Measurements from ENCODE around the gene TENM4. TPM values are rescaled to one million over a fixed set of nuclear protein-coding genes. Genes with fewer than 3 reads are reported as not detected.

Gene TENM4
- total and polyA plus RNA-seq, 2 donors = 1.5 to 27.8 TPM

DNA sequence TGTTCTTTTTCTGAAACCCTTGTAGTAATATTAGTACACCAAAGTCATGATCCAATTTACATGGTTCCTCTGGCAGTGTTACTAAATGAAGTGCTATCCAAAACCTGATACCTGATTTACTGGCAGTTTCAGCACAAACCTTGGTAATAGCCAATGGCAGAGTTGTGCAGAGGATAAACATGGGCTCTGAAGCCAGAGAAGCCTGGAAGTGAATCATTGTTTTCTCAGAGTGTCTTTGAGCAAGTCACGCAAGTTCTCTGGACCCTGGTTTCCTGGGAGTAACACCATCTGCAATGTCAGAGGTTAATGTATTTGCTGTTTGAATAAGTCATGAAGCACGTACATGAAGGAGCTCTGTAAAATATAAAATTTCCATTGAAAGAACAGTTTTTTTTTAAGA, 643.9 kb downstream of the TENM4 start:
- H3K4me3 ChIP-seq (ENCODE audit: low read depth, low read length) = no peak overlapping the region
- DNase-seq (ENCODE audit: extremely low spot score) = no peak
- H3K36me3 ChIP-seq (ENCODE audit: insufficient read depth) = no peaks in the 10 kb centered on the region
- WGBS = 60% methylated on average over 2 of the region's 2 CpGs
- H3K27ac ChIP-seq (ENCODE audit: low read depth) = no peak overlapping the region
- H3K4me1 ChIP-seq (ENCODE audit: insufficient read depth) = peaks cover 2% of the 10 kb centered on the region

DNA sequence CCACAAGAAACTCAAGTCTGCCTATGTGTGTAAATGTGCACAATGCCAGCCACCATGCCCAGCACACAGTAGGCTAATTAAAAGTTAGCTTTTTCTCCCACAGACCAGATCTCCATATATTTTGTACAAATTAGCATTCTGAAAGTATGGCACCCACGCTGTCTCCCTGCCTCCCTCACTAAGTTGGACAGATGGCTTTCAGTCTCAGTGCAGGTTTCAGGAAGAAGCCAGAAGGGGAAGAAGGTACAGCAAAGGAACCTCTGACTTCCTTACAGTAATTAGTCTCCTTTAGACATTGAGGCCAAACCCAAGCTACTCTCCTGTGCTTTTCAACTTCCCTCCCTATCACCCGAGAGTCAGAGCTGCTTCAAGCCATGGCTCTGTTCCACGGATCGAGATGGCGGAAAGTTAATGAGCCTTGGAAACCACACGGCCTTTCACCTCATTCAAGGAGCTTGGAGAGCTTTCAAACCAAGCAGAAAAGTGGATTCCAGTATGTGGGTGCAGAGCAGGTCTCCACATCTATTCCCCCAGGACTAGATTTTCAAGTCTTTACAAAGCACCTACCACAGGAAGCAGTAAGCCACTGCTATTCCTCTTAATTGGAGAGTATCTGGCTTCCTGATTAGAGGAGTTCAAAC, 645.1 kb downstream of the TENM4 start:
- whole genome bisulfite sequencing = 72% methylated on average over 6 of the region's 6 CpGs
- H3K4me1 ChIP-seq (ENCODE audit: insufficient read depth) = peaks cover 2% of the 10 kb centered on the region
- H3K36me3 ChIP-seq (ENCODE audit: insufficient read depth) = no peaks in the 10 kb centered on the region
- no peak overlapping the region for H3K4me3 ChIP-seq (ENCODE audit: low read depth, low read length)
- no peak overlapping the region for H3K27ac ChIP-seq (ENCODE audit: low read depth)
- DNase-seq (ENCODE audit: extremely low spot score) = no peak

DNA sequence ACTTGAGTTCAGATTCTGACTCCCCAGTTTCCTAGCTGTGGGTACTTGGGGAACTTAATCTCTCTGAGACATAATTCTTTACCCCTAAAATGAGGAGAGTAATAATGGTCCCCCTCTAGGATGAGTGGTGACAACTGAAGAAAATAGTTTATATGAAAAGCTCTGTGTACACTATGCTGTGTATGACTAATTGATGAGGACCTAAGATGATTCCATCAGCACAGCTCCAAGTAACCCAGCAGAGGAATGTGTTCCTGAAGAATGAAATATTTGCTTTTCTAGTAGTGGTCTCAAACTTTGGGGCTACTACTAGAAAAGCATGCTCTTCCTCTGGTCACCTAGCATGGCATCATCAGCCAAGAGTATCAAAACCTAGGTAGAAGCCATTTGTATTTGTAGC, 648.9 kb downstream of the TENM4 start:
- H3K4me3 ChIP-seq (ENCODE audit: low read depth, low read length) = no peak overlapping the region
- H3K27ac ChIP-seq (ENCODE audit: low read depth) = no peak overlapping the region
- H3K4me1 ChIP-seq (ENCODE audit: insufficient read depth) = no peaks in the 10 kb centered on the region
- DNase-seq (ENCODE audit: extremely low spot score) = no peak
- no peaks in the 10 kb centered on the region for H3K36me3 ChIP-seq (ENCODE audit: insufficient read depth)

DNA sequence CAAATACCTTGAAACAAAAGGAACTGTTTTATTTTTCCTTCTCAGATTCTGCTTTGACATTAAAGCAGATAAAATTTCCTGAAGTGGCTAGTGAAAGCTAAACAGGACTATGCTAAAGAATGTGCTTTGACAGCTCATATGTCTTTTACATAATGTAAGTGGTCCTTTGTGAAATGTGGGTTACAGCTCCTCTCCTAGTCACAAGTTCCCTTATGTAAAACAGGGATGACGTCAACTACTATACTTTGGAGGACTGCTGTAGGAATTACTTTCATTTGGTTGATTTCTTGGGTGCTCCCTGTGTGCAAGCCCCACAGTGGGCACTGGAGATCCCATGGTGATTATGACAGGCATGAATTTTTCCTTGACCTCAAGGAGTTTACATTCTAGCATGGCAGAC, 649.6 kb downstream of the TENM4 start:
- no peaks in the 10 kb centered on the region for H3K36me3 ChIP-seq (ENCODE audit: insufficient read depth)
- no peaks in the 10 kb centered on the region for H3K4me1 ChIP-seq (ENCODE audit: insufficient read depth)
- 59% methylated on average over 1 of the region's 1 CpG for WGBS
- no peak for DNase-seq (ENCODE audit: extremely low spot score)
- H3K27ac ChIP-seq (ENCODE audit: low read depth) = no peak overlapping the region
- H3K4me3 ChIP-seq (ENCODE audit: low read depth, low read length) = no peak overlapping the region

DNA sequence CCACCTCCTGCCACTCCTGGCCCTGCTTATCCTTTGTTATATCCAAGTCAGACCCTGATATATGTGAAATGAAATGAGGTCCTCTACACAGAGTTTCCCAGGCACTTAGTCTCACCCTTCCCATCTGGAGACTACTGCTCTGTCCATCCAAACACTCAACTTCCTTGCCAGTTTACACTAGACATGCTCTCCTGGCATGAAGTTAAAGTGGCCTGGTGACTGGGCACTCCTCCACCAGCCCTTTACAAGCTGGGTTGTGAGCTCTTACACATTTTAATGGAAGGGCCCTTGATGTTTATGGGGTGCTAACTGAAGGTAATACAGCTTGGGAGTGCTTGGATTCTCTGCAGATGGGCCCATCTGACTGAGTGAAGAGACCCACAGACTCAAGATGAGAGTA, 650.0 kb downstream of the TENM4 start:
- Histone ChIP-seq H3K4me1 (ENCODE audit: insufficient read depth) (no peaks in the 10 kb centered on the region), H3K27ac (ENCODE audit: low read depth) (no peak overlapping the region), H3K4me3 (ENCODE audit: low read depth, low read length) (no peak overlapping the region), H3K36me3 (ENCODE audit: insufficient read depth) (no peaks in the 10 kb centered on the region)
- no peak for DNase-seq (ENCODE audit: extremely low spot score)

DNA sequence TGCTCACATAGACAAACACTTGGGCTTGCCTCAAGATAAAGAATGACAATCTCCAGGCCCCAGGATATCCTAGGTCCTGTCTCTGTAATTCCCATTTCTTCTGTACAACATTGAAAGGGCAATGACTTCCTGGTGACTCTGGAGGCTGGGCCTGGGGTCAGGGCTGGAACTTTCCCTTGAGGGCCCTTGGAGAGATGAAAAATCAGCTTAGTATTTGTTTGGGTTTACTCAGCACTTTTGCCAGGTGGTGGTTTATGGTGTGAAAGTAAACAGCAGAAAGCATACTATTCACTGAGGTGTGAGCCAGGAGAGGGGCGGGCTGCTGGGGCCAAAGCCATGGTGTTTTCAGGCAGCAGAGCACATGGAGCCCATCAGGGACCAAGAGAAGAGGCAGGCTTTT, 651.5 kb downstream of the TENM4 start:
- DNase-seq (ENCODE audit: extremely low spot score) = no peak
- WGBS = 93% methylated on average over 1 of the region's 1 CpG
- no peaks in the 10 kb centered on the region for H3K4me1 ChIP-seq (ENCODE audit: insufficient read depth)
- no peaks in the 10 kb centered on the region for H3K36me3 ChIP-seq (ENCODE audit: insufficient read depth)
- no peak overlapping the region for H3K4me3 ChIP-seq (ENCODE audit: low read depth, low read length)
- no peak overlapping the region for H3K27ac ChIP-seq (ENCODE audit: low read depth)

DNA sequence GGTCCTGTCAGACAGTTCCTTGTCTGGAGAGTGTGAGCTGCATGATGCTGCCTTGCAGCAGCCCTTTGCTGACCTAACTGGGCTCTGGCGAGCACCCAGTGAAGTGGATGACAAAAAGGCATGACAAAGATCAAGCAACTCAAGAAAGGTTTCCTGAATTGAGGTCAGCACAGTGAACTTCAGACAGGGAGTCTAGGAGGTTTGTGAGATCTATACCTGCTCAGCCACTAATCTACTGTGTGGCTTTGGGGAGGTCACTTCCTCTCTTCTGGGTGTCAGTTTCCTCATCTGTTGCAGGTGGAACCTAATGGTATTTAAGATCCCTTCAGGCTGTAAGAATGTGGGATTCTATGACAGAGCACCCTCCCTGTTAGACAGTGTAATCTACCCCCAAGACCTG, 652.3 kb downstream of the TENM4 start:
- Histone ChIP-seq H3K36me3 (ENCODE audit: insufficient read depth) (no peaks in the 10 kb centered on the region), H3K27ac (ENCODE audit: low read depth) (no peak overlapping the region), H3K4me3 (ENCODE audit: low read depth, low read length) (no peak overlapping the region), H3K4me1 (ENCODE audit: insufficient read depth) (no peaks in the 10 kb centered on the region)
- no peak for DNase-seq (ENCODE audit: extremely low spot score)
- WGBS = 82% methylated on average over 1 of the region's 1 CpG

DNA sequence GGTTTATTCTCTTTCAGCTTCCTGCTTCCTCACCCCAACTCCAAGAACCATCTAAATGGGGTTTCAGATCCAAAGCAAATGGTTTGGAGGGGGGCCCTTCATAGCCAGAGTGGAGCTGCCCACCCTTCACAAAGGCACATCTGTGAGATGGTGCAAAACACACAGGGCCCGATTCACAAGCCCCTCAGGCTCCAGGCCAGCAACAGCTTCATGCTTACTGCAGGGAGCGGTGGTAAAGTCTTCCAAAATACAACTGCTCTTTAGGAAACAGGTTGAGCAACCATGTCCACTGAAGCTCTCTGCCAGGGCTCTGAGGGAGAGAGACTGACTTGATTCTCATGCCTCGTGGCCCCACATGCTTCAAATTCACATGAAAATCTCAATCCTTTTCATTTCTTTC, 653.1 kb downstream of the TENM4 start:
- no peak for DNase-seq (ENCODE audit: extremely low spot score)
- H3K4me1 ChIP-seq (ENCODE audit: insufficient read depth) = no peaks in the 10 kb centered on the region

DNA sequence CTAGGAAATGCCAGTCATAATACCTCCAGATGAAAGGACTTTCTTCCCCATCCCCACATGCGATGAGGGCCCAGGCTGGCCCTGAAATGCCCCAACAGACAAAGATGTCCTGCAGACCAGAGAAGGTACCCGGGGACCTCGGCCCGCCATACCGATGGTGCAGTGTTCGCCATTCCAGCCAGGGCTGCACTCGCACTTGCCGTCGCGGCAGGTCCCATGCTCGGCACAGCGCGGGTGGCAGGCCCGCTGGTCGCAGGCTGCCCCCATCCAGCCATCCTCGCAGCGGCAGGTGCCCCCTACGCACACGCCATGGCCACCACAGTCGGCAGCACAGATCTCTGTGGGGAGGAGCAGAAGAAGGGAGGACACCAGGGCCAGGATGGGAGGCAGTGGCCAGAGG, 654.1 kb downstream of the TENM4 start:
- no peak for DNase-seq (ENCODE audit: extremely low spot score)
- no peak overlapping the region for H3K4me3 ChIP-seq (ENCODE audit: low read depth, low read length)
- WGBS = 98% methylated on average over 20 of the region's 20 CpGs
- no peaks in the 10 kb centered on the region for H3K36me3 ChIP-seq (ENCODE audit: insufficient read depth)
- H3K4me1 ChIP-seq (ENCODE audit: insufficient read depth) = no peaks in the 10 kb centered on the region
- H3K27ac ChIP-seq (ENCODE audit: low read depth) = no peak overlapping the region

More for the DNA sequence above, 653.1 kb downstream of the TENM4 start:
- Histone ChIP-seq H3K4me3 (ENCODE audit: low read depth, low read length) (no peak overlapping the region), H3K27ac (ENCODE audit: low read depth) (no peak overlapping the region), H3K36me3 (ENCODE audit: insufficient read depth) (no peaks in the 10 kb centered on the region)
- WGBS = 78% methylated on average over 3 of the region's 3 CpGs

DNA sequence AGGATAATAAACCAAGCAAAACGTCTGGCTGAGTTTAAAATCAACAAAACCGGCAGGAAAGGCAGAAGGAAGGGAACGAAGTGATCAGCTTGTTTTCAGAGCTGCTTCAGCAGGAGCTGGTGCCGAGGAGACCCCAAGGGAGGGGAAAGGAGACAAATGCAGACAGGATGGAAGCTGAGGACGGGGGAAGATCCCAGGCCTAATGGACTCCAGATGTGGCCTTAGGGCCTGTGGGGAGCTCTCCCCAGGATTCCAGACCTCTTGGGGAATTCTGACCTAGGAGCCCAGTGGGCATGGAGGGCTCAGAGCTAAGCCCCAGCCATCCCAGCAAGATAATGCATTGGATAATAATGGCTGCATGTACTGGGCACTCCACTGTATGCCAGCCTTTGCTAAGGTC, 654.7 kb downstream of the TENM4 start:
- 39% methylated on average over 5 of the region's 5 CpGs for WGBS
- Histone ChIP-seq H3K4me3 (ENCODE audit: low read depth, low read length) (no peak overlapping the region), H3K36me3 (ENCODE audit: insufficient read depth) (no peaks in the 10 kb centered on the region), H3K27ac (ENCODE audit: low read depth) (no peak overlapping the region), H3K4me1 (ENCODE audit: insufficient read depth) (no peaks in the 10 kb centered on the region)
- DNase-seq (ENCODE audit: extremely low spot score) = no peak

DNA sequence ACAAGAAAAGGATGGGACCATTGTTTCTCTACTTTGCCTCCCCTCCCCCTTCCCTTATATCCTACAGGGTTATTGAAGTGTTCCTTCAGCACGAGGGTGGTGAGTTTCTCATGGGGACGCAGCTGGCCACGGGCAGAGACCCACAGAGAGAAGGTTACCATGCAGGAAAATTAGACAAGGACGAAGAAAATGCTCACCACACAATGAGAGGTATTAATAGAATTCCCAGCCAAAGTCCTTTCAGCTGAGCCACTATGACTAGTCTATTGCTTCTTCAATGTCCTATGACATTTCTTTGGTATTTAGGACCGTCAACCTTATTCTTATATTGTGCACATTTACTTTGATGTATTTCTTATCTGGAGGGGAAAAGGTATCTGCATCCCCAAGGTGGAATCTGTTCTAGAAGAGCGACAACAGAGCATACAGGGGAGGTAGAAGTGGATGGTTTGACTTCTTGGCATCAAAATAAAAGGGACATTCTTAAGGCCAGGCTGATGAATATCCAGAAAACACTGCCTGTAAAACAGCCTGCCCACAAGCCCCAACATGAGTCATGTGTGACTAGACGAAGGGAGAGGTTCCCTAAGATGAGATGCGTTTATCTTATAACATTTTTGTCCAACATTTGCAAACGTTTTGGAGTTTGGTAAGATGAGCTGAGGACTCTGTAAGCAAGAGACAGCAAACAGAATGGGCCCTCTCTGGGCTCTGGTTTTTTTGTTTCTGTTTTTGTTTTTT, 656.3 kb downstream of the TENM4 start:
- H3K4me1 ChIP-seq (ENCODE audit: insufficient read depth) = no peaks in the 10 kb centered on the region
- WGBS = 61% methylated on average over 9 of the region's 9 CpGs
- no peak for DNase-seq (ENCODE audit: extremely low spot score)
- no peak overlapping the region for H3K27ac ChIP-seq (ENCODE audit: low read depth)
- H3K36me3 ChIP-seq (ENCODE audit: insufficient read depth) = no peaks in the 10 kb centered on the region
- no peak overlapping the region for H3K4me3 ChIP-seq (ENCODE audit: low read depth, low read length)

DNA sequence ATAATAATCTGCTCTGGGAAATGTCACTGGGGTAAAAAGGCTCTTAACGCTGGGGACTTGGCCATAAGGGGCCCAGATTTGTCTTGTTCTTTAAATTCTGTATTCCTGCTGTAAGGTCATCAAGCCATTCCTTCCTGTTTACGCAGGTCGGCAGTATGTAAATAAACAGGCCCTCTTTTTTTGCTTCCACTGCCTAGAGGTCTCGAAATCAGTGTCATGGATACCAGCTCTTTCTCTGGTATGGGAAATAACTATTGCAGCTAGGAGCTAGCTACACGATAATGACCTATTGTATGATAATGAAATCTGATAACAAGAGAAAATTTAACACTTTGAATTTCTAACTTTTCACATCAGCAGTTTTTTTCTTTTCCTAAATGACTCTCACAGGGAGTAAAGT, 657.0 kb downstream of the TENM4 start:
- no peaks in the 10 kb centered on the region for H3K36me3 ChIP-seq (ENCODE audit: insufficient read depth)
- no peak overlapping the region for H3K4me3 ChIP-seq (ENCODE audit: low read depth, low read length)
- no peak for DNase-seq (ENCODE audit: extremely low spot score)
- no peak overlapping the region for H3K27ac ChIP-seq (ENCODE audit: low read depth)
- WGBS = 61% methylated on average over 5 of the region's 5 CpGs
- H3K4me1 ChIP-seq (ENCODE audit: insufficient read depth) = no peaks in the 10 kb centered on the region

DNA sequence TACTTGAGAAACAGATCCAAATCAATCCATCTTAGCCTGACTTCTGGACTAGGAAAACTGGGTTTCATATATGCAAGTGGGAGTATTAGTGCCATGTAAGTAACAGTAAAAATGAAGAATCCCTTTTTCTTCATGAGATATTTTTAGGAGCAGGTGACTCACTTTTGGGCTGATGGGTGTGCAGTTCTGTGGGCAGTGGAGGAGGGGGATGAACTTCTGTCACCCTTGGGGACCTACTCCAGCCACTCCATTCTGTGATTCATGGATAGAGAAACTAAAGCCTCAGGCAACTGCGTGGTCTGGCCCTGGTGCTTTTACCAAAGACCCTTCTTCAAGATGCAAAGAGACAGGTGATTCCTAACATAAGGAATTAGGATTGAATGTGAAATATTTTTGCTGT, 657.5 kb downstream of the TENM4 start:
- Histone ChIP-seq H3K4me1 (ENCODE audit: insufficient read depth) (no peaks in the 10 kb centered on the region), H3K4me3 (ENCODE audit: low read depth, low read length) (no peak overlapping the region), H3K27ac (ENCODE audit: low read depth) (no peak overlapping the region), H3K36me3 (ENCODE audit: insufficient read depth) (no peaks in the 10 kb centered on the region)
- no peak for DNase-seq (ENCODE audit: extremely low spot score)
- WGBS = 99% methylated on average over 1 of the region's 1 CpG

DNA sequence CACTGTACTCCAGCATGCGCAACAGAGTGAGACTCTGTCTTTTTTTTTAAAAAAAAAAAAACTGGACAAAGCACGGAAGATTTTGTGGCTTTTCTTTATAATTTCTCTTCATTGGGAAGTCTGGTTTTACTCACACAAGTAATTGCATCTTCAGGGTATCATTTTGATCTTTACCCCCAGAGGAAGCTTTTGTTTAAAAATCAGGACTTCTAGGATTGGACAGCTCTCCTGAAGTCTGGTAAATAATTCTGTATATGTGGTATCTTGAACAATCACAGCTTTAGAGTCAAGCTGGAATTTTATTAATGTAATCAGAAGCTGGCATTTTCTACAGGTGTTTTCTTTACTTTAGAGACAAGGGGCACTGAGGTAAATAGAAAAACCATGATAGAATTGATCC, 658.1 kb downstream of the TENM4 start:
- H3K27ac ChIP-seq (ENCODE audit: low read depth) = no peak overlapping the region
- no peak for DNase-seq (ENCODE audit: extremely low spot score)
- no peak overlapping the region for H3K4me3 ChIP-seq (ENCODE audit: low read depth, low read length)
- H3K36me3 ChIP-seq (ENCODE audit: insufficient read depth) = no peaks in the 10 kb centered on the region
- no peaks in the 10 kb centered on the region for H3K4me1 ChIP-seq (ENCODE audit: insufficient read depth)
- 93% methylated on average over 2 of the region's 2 CpGs for WGBS

Data from urinary bladder (tissue), 4 donors.